ENCODE data around the gene SOS2.

DNA sequence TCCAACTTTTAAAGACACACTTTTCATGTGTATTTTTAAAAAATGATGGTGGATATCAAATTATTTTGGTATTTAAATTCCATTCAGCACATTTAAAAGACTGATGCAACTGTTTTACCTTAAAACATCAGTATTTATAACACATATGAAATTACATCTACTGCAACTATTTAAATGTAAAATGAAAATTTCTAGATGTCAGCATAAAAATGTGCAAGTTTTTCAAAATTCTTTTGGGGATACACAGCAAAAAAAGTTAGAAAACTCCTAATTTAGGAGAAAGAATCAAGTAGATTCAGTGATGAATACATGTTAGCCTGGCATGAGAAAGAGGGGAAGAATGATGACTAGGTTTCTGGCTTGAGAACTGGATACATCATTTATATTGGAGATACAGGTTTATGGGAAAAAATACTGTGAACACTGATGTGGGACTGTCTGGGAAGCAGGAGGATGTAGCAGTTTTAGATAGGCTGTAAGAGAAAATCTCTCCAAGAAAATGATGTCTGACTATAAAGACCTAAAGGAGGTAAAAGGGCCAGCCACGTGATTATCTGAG lies 9.2 kb downstream of the SOS2 start:
- TF ChIP-seq POLR2AphosphoS5 (IDR thresholded peaks at IDR 0.05; ENCODE audit: low read depth, low read length) (no peak), POLR2A (IDR thresholded peaks at IDR 0.05; ENCODE audit: low read depth, low read length) (no peak), TAF1 (IDR thresholded peaks at IDR 0.05; ENCODE audit: low read depth, low read length) (no peak), PAX5 (IDR thresholded peaks at IDR 0.05; ENCODE audit: insufficient read depth, low read length, severe bottlenecking) (no peak)

Measured in GM12891 (cell line).